Fibroblast of villous mesenchyme (primary cell): ENCODE data around the gene MDN1. TPM values are rescaled to one million over a fixed set of nuclear protein-coding genes. Genes with fewer than 3 reads are reported as not detected.

Experiments
- small RNA-seq: library from RNA; depleted of rRNA; stranded (forward); fragments of <200 nt; gene quantifications from one replicate; pipeline ENCODE3, GENCODE V24; 2012
- total RNA-seq: library from RNA; depleted of rRNA; stranded (reverse); fragments of >200 nt; gene quantifications from 2 replicates; pipeline ENCODE4 v1.2.3, GENCODE V29; 2012

The MDN1 gene
- total RNA-seq, 1 donor = 27.2 TPM

Small RNA genes within 50 kb of the gene (small RNA-seq; reads per million reads assigned to genes)
- gene DNAJC19P6 (not detected), gene RF00019 (not detected)

Other genes with a start within 250 kb of the MDN1 start
- gene LYRM2, start 181.0 kb downstream of the MDN1 start, total RNA-seq = 17.7 and 24.2 TPM in 2 replicates
- gene CASP8AP2, start 10.1 kb upstream of the MDN1 start, total RNA-seq = 11.9 and 18.1 TPM in 2 replicates
- not detected in 2 replicates for gene GJA10, start 74.7 kb upstream of the MDN1 start, total RNA-seq